Liver (tissue), 3 donors: ENCODE results near the gene COPB2.

Experiments
- CTCF ChIP-seq: fragments of 150-350 bp; IDR thresholded peaks from 2 replicates; pipeline ENCODE4 v1.5.1; 2017; ENCODE audit warnings: improper control_type of control experiment, low read depth, low read length; ENCODE audit not compliant: missing input control
- EGR1 ChIP-seq, 2 donors: IDR thresholded peaks; 2 replicates each; pipeline ENCODE4 v1.6.1; 2016 to 2018; ENCODE audit warnings: antibody characterized with exemption in 2 of 2, low read depth in 2 of 2
- JUND ChIP-seq, 2 donors: IDR thresholded peaks; 2 replicates each; pipeline ENCODE4 v1.6.1; 2016; ENCODE audit warnings: antibody characterized with exemption in 2 of 2
- TAF1 ChIP-seq: conservative IDR thresholded peaks from 2 replicates; pipeline ENCODE4 v1.6.1; 2016; ENCODE audit warnings: antibody characterized with exemption, mild to moderate bottlenecking
- TF ChIP-seq, protein P1 (sequence below): IDR thresholded peaks from 2 replicates; pipeline ENCODE4 v1.6.1; 2016; ENCODE audit warnings: antibody characterized with exemption
- TF ChIP-seq, protein P2 (sequence below): IDR thresholded peaks from 2 replicates; pipeline ENCODE4 v1.6.1; 2016; ENCODE audit warnings: antibody characterized with exemption, mild to moderate bottlenecking
- TF ChIP-seq, protein P3 (sequence below): IDR thresholded peaks from 2 replicates; pipeline ENCODE4 v1.6.1; 2016; ENCODE audit warnings: antibody characterized with exemption
- donor health status: healthy.
- donor health status: healthy.

GRCh38 chr3:139353920-139354556 is 35.4 kb downstream of the COPB2 start:
- TF ChIP-seq CTCF (peak; percentile 60), TAF1 (no peak), JUND (IDR thresholded peaks at IDR 0.05) (no peak), EGR1 (IDR thresholded peaks at IDR 0.05; ENCODE audit: low read depth in 2 of 2) (no peak)
- TF ChIP-seq, protein P1, sequence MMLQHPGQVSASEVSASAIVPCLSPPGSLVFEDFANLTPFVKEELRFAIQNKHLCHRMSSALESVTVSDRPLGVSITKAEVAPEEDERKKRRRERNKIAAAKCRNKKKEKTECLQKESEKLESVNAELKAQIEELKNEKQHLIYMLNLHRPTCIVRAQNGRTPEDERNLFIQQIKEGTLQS, result no peak
- TF ChIP-seq, protein P2, sequence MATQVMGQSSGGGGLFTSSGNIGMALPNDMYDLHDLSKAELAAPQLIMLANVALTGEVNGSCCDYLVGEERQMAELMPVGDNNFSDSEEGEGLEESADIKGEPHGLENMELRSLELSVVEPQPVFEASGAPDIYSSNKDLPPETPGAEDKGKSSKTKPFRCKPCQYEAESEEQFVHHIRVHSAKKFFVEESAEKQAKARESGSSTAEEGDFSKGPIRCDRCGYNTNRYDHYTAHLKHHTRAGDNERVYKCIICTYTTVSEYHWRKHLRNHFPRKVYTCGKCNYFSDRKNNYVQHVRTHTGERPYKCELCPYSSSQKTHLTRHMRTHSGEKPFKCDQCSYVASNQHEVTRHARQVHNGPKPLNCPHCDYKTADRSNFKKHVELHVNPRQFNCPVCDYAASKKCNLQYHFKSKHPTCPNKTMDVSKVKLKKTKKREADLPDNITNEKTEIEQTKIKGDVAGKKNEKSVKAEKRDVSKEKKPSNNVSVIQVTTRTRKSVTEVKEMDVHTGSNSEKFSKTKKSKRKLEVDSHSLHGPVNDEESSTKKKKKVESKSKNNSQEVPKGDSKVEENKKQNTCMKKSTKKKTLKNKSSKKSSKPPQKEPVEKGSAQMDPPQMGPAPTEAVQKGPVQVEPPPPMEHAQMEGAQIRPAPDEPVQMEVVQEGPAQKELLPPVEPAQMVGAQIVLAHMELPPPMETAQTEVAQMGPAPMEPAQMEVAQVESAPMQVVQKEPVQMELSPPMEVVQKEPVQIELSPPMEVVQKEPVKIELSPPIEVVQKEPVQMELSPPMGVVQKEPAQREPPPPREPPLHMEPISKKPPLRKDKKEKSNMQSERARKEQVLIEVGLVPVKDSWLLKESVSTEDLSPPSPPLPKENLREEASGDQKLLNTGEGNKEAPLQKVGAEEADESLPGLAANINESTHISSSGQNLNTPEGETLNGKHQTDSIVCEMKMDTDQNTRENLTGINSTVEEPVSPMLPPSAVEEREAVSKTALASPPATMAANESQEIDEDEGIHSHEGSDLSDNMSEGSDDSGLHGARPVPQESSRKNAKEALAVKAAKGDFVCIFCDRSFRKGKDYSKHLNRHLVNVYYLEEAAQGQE, result no peak
- TF ChIP-seq, protein P3, sequence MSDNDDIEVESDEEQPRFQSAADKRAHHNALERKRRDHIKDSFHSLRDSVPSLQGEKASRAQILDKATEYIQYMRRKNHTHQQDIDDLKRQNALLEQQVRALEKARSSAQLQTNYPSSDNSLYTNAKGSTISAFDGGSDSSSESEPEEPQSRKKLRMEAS, result no peak
